Ovary (tissue), 9 donors: ENCODE measurements around the gene PPM1A. TPM values are rescaled to one million over a fixed set of nuclear protein-coding genes. Genes with fewer than 3 reads are reported as not detected.

ENCODE experiments used
- DNase-seq, 5 donors: peaks; one replicate each; pipeline ENCODE4 v3.0.0-alpha.2; 2019 to 2020
- H3K27ac ChIP-seq, 2 donors: fragments of 200-600 bp; one replicate each; pipeline versions ENCODE4 v1.5.1 to v1.8.0; 2019 to 2022
- H3K27me3 ChIP-seq: fragments of 200-600 bp; one replicate; pipeline ENCODE4 v1.8.0; 2022
- H3K36me3 ChIP-seq: fragments of 200-600 bp; sonication (generic); one replicate; pipeline ENCODE4 v1.5.1; 2019
- H3K4me1 ChIP-seq: one replicate; pipeline ENCODE4 v1.8.1; 2013; ENCODE audit warnings: mild to moderate bottlenecking, moderate library complexity; ENCODE audit not compliant: insufficient read depth
- H3K4me3 ChIP-seq: fragments of 200-600 bp; sonication (generic); one replicate; pipeline ENCODE4 v1.5.1; 2017
- H3K9me3 ChIP-seq, 2 donors: fragments of 200-600 bp in 1 of 2; sonication (generic) in 1 of 2; one replicate each; pipeline versions ENCODE4 v1.5.1 to v1.8.1; 2013 to 2019; ENCODE audit warnings: mild to moderate bottlenecking in 1 of 2, moderate library complexity in 1 of 2
- EP300 ChIP-seq: sonication (generic); formaldehyde crosslinking; IDR thresholded peaks from one replicate; pipeline ENCODE4 v1.6.1; 2017; ENCODE audit warnings: antibody characterized with exemption
- POLR2A ChIP-seq: fragments of 450-650 bp; IDR thresholded peaks from one replicate; pipeline ENCODE4 v1.6.1; 2017; ENCODE audit warnings: antibody characterized with exemption, mild to moderate bottlenecking, moderate library complexity
- WGBS, 3 donors: extraction: QIAGEN DNeasy Blood & Tissue Kit in 1 of 3; methylation state at CpG; one replicate each; pipeline versions ENCODE4 v1.1.5 to v1.1.7; 2013 to 2017; 5-methylcytosine and 5-hydroxymethylcytosine counted together
- intact Hi-C, 4 donors: fragments of 100-400 bp; cut with DNase I; formaldehyde crosslinking; loops; one replicate each; pipeline versions ENCODE4 v1.11.0 to v1.15.1; 2022 to 2023
- polyA plus RNA-seq, 2 donors: library from polyadenylated mRNA; stranded (reverse); fragments of 200-250 nt in 1 of 2; fragments of 350-450 nt in 1 of 2; fragmentation: Illumina TruSeq in 1 of 2; extraction: RNeasy Lipid Tissue Mini Kit (QIAGEN cat#74804) in 1 of 2; gene quantifications; one replicate each; pipeline ENCODE4 v1.2.3, GENCODE V29; 2013 to 2014
- total RNA-seq, 7 donors: library from RNA; depleted of rRNA in 2 of 7; stranded (reverse); fragments of >200 nt in 2 of 7; fragmentation: NEBNext Ultra II Directional in 3 of 7; extraction: Animal tissue kit (Norgen Biotek cat#: 25700) in 3 of 7; gene quantifications; one replicate each; pipeline versions ENCODE4 v1.1.0 to v1.2.4, GENCODE V29; 2016 to 2023
- TF ChIP-seq, protein P1 (sequence below), 3 donors: fragments of 450-650 bp in 2 of 3; fragments of 200-600 bp in 1 of 3; IDR thresholded peaks; one replicate each; pipeline versions ENCODE4 v1.5.1 to v1.8.0; 2016 to 2022; ENCODE audit warnings: antibody characterized with exemption in 3 of 3, mild to moderate bottlenecking in 1 of 3
- donor health status: DM: no; HTN: no; CAD: no; lungs with moderate emphysema.
- donor health status: DM: no; HTN: no; CAD: no.
- donor health status: Bipolar disorder and iron deficiency.
- donor health status: DM: yes; HTN: yes; CAD: no.
- donor health status: DM: no; HTN: no; CAD: no.
- donor health status: DM: yes; HTN: yes; CAD: no.

PPM1A gene
- total and polyA plus RNA-seq, 9 donors: 15.0 to 44.7 (median 38.5) TPM

- no peak for DNase-seq
- 93 to 98% (median 96%) methylated on average over 3 of the region's 3 CpGs for WGBS, 3 donors
- intact Hi-C loops: no loop called here
These were observed 45.5 kb downstream of the PPM1A start for GRCh38 chr14:60294411-60295069.

GRCh38 chr14:60300019-60300418, 51.0 kb downstream of the PPM1A start:
- no peaks in the 10 kb centered on the region for H3K36me3 ChIP-seq
- DNase-seq: no peak
- H3K27me3 ChIP-seq: no peaks in the 10 kb centered on the region
- H3K27ac ChIP-seq: no peak overlapping the region
- TF ChIP-seq, protein P1, sequence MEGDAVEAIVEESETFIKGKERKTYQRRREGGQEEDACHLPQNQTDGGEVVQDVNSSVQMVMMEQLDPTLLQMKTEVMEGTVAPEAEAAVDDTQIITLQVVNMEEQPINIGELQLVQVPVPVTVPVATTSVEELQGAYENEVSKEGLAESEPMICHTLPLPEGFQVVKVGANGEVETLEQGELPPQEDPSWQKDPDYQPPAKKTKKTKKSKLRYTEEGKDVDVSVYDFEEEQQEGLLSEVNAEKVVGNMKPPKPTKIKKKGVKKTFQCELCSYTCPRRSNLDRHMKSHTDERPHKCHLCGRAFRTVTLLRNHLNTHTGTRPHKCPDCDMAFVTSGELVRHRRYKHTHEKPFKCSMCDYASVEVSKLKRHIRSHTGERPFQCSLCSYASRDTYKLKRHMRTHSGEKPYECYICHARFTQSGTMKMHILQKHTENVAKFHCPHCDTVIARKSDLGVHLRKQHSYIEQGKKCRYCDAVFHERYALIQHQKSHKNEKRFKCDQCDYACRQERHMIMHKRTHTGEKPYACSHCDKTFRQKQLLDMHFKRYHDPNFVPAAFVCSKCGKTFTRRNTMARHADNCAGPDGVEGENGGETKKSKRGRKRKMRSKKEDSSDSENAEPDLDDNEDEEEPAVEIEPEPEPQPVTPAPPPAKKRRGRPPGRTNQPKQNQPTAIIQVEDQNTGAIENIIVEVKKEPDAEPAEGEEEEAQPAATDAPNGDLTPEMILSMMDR (IDR thresholded peaks at IDR 0.05): no peak
- no peak for TF ChIP-seq POLR2A
- no peak for TF ChIP-seq EP300
- H3K4me3 ChIP-seq: no peak overlapping the region
- intact Hi-C loops: no loop called here
- peaks cover 1% of the 10 kb centered on the region for H3K4me1 ChIP-seq
- no peaks in the 10 kb centered on the region for H3K9me3 ChIP-seq

More at GRCh38 chr14:60294411-60295069, 45.5 kb downstream of the PPM1A start:
- no peaks in the 10 kb centered on the region for H3K36me3 ChIP-seq
- H3K4me3 ChIP-seq: no peak overlapping the region
- TF ChIP-seq, protein P1 (IDR thresholded peaks at IDR 0.05): no peak
- TF ChIP-seq EP300 (no peak), POLR2A (no peak)
- no peak overlapping the region for H3K27ac ChIP-seq
- no peaks in the 10 kb centered on the region for H3K9me3 ChIP-seq
- no peaks in the 10 kb centered on the region for H3K27me3 ChIP-seq
- no peaks in the 10 kb centered on the region for H3K4me1 ChIP-seq

DNA sequence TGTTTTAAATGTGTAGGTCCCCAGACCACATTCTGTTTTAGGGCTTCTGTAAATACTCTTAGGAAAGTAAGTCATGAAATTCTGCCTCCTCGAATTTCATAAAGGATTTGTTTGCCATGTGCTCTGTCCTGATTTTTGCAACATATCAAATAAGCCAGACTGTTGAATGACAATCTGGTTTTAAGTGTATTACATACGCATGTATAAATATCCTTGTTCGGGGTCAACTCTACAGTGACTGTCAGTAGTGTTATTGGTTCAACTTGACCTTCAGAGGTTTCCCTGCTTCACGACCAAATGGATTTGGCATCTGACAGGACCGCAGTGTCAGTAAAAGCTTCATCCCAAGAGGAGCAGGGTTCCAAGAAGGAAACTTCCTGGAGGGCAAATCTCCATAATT, 52.7 kb downstream of the PPM1A start:
- WGBS, 3 donors: 71 to 72% (median 71%) methylated on average over 5 of the region's 5 CpGs
- H3K9me3 ChIP-seq: no peaks in the 10 kb centered on the region
- intact Hi-C loops: no loop called here
- no peaks in the 10 kb centered on the region for H3K36me3 ChIP-seq
- H3K4me1 ChIP-seq: peaks cover 1% of the 10 kb centered on the region
- no peak overlapping the region for H3K27ac ChIP-seq
- no peaks in the 10 kb centered on the region for H3K27me3 ChIP-seq
- TF ChIP-seq POLR2A (no peak), EP300 (no peak)
- TF ChIP-seq, protein P1 (IDR thresholded peaks at IDR 0.05): no peak
- no peak overlapping the region for H3K4me3 ChIP-seq
- no peak for DNase-seq

- Histone ChIP-seq H3K9me3 (no peaks in the 10 kb centered on the region), H3K4me3 (no peak overlapping the region), H3K27me3 (no peaks in the 10 kb centered on the region), H3K4me1 (peaks cover 1% of the 10 kb centered on the region), H3K27ac (no peak overlapping the region), H3K36me3 (no peaks in the 10 kb centered on the region)
- WGBS, 3 donors: 36 to 45% (median 38%) methylated on average over 1 of the region's 1 CpG
- intact Hi-C loops: no loop called here
- no peak for DNase-seq
- TF ChIP-seq, protein P1 (IDR thresholded peaks at IDR 0.05): no peak
- TF ChIP-seq POLR2A (no peak), EP300 (no peak)
These were observed 53.6 kb downstream of the PPM1A start for GRCh38 chr14:60302663-60303062.
